K562 (cell line): Measurements from ENCODE around the gene RAB25. TPM values are rescaled to one million over a fixed set of nuclear protein-coding genes. Genes with fewer than 3 reads are reported as not detected.
A peak's percentile ranks its signal among the peaks of the same experiment; 100 is the strongest.

Source experiments
- ASH1L ChIP-seq: fragments of 450-650 bp; IDR thresholded peaks from 2 replicates; pipeline ENCODE4 v1.6.1; 2018; ENCODE audit warnings: borderline replicate concordance, mild to moderate bottlenecking, low read depth; ENCODE audit not compliant: partially characterized antibody
- ATF3 ChIP-seq, 2 experiments: fragments of 450-650 bp in 1 of 2; sonication (generic) in 1 of 2; formaldehyde crosslinking in 1 of 2; IDR thresholded peaks in 1 of 2; conservative IDR thresholded peaks in 1 of 2; 2 replicates each; pipeline versions ENCODE4 v1.6.1 to v1.8.1; 2016 to 2023; ENCODE audit warnings: mild to moderate bottlenecking in 2 of 2, moderate library complexity in 2 of 2, inconsistent platforms in 1 of 2, missing genetic modification reagents in 1 of 2
- BCLAF1 ChIP-seq, 2 experiments: fragments of 450-650 bp in 1 of 2; IDR thresholded peaks; 2 replicates each; pipeline ENCODE4 v1.6.1; 2011 to 2017; ENCODE audit warnings: low read depth in 2 of 2, antibody characterized with exemption in 1 of 2, borderline replicate concordance in 1 of 2, low read length in 1 of 2, mild to moderate bottlenecking in 1 of 2, mixed read lengths in 1 of 2; ENCODE audit not compliant: control insufficient read depth in 1 of 2
- CBX8 ChIP-seq: fragments of 200-600 bp; sonication (generic); IDR thresholded peaks from 2 replicates; pipeline ENCODE4 v1.6.1; 2012; ENCODE audit warnings: borderline replicate concordance, mixed run types, low read depth, mild to moderate bottlenecking, moderate library complexity, mixed read lengths, low read length, control low read depth, inconsistent platforms; ENCODE audit not compliant: poor library complexity, severe bottlenecking; ENCODE audit errors: extremely low read depth
- CHD4 ChIP-seq: fragments of 200-600 bp; sonication (generic); IDR thresholded peaks from 3 replicates; pipeline ENCODE4 v1.6.1; 2012; ENCODE audit warnings: low read depth, mild to moderate bottlenecking, mixed read lengths, low read length, inconsistent platforms; ENCODE audit not compliant: insufficient read depth, insufficient replicate concordance, poor library complexity, severe bottlenecking
- CSDE1 ChIP-seq, 2 experiments: fragments of 450-650 bp; IDR thresholded peaks; 2 replicates each; pipeline ENCODE4 v1.6.1; 2016; ENCODE audit warnings: mild to moderate bottlenecking in 1 of 2
- CTCFL ChIP-seq: IDR thresholded peaks from 2 replicates; pipeline ENCODE4 v1.6.1; 2011; ENCODE audit warnings: borderline replicate concordance, low read depth, mild to moderate bottlenecking, moderate library complexity, low read length; ENCODE audit not compliant: insufficient read depth, poor library complexity, severe bottlenecking
- HDAC1 ChIP-seq, 2 experiments: fragments of 450-650 bp; IDR thresholded peaks; 2 replicates each; pipeline ENCODE4 v1.6.1; 2016 to 2017; ENCODE audit warnings: inconsistent platforms in 1 of 2, mild to moderate bottlenecking in 1 of 2, moderate library complexity in 1 of 2
- HNRNPLL ChIP-seq: fragments of 200-400 bp; formaldehyde crosslinking; IDR thresholded peaks from 2 replicates; pipeline ENCODE4 v1.6.1; 2017; ENCODE audit warnings: low read length, low read depth, mild to moderate bottlenecking; ENCODE audit not compliant: poor library complexity, severe bottlenecking
- NFE2 ChIP-seq: IDR thresholded peaks from 2 replicates; pipeline ENCODE4 v1.6.1; 2014; ENCODE audit warnings: antibody characterized with exemption, low read depth
- NKRF ChIP-seq: fragments of 450-650 bp; IDR thresholded peaks from 2 replicates; pipeline ENCODE4 v1.6.1; 2016; ENCODE audit warnings: borderline replicate concordance
- NR4A1 ChIP-seq, 2 experiments: fragments of 250-450 bp in 1 of 2; fragments of 450-650 bp in 1 of 2; sonication (Bioruptor Pico) in 1 of 2; IDR thresholded peaks; 2 replicates each; pipeline versions ENCODE4 v1.4.0 to v1.6.1; 2016 to 2020; ENCODE audit warnings: mild to moderate bottlenecking in 2 of 2, missing compliant biosample characterization in 1 of 2, missing genetic modification characterization in 1 of 2, moderate library complexity in 1 of 2
- TAF15 ChIP-seq: fragments of 200-400 bp; formaldehyde crosslinking; IDR thresholded peaks from 2 replicates; pipeline ENCODE4 v1.6.1; 2017; ENCODE audit warnings: mild to moderate bottlenecking, low read depth, low read length, moderate library complexity
- ZNF134 ChIP-seq: fragments of 250-450 bp; sonication (Bioruptor Pico); conservative IDR thresholded peaks from 2 replicates; pipeline ENCODE4 v1.4.0; 2020
- ZNF717 ChIP-seq: fragments of 250-450 bp; sonication (Bioruptor Pico); IDR thresholded peaks from 2 replicates; pipeline ENCODE4 v1.5.0; 2021
- polyA plus RNA-seq, 8 experiments: library from polyadenylated mRNA; depleted of rRNA in 4 of 8; stranded (reverse) in 5 of 8; unstranded in 3 of 8; fragments of >200 nt; fragmentation: Nextera tagmentation in 2 of 8; fragmentation: Illumina TruSeq in 1 of 8; extraction: Ambion mirVana in 2 of 8; extraction: Trizol in 1 of 8; gene quantifications; 2 replicates each; pipeline versions ENCODE4 v1.2.1 to v1.2.3, GENCODE V29; 2011 to 2014; ENCODE audit warnings: inconsistent platforms in 1 of 8, missing spikeins in 1 of 8
- total RNA-seq, 7 experiments: library from RNA; depleted of rRNA in 6 of 7; stranded (reverse); fragments of >200 nt in 6 of 7; fragmentation: Illumina TruSeq in 2 of 7; extraction: Trizol in 2 of 7; gene quantifications; 2 replicates each; pipeline versions ENCODE4 v1.2.1 to v1.2.3, GENCODE V29; 2011 to 2021; ENCODE audit warnings: low replicate concordance in 1 of 7

The RAB25 gene
- total and polyA plus RNA-seq, 9 of the 15 experiments (the other 6 are each of a cell fraction or from before 2014, with no cell fraction given) = 0.10 to 0.27 (median 0.13) TPM; not detected in 6

GRCh38 chr1:156052862-156053767 is 7.8 kb upstream of the RAB25 start (continued):
- TF ChIP-seq NFE2 (no peak), ATF3 (IDR thresholded peaks at IDR 0.05) (no peak), ATF3 (CRISPR knock-in tag; conservative IDR thresholded peaks at IDR 0.05) (no peak), TAF15 (no peak), ZNF717 (CRISPR knock-in tag) (no peak), CHD4 (no peak), CTCFL (peak; percentile 94), CBX8 (no peak), HNRNPLL (no peak), ZNF134 (CRISPR knock-in tag) (no peak), HDAC1 (IDR thresholded peaks at IDR 0.05) (peak in 1 of 2 experiments; percentile 91; a peak in 2 of 4 replicates), CSDE1 (IDR thresholded peaks at IDR 0.05) (no peak), ASH1L (no peak), NR4A1 (CRISPR knock-in tag; IDR thresholded peaks at IDR 0.05) (no peak), NR4A1 (tag; IDR thresholded peaks at IDR 0.05) (no peak), BCLAF1 (IDR thresholded peaks at IDR 0.05; ENCODE audit: borderline replicate concordance in 1 of 2, control insufficient read depth in 1 of 2, low read depth in 2 of 2, low read length in 1 of 2) (0 out of 4 replicates have a peak, but pooled peaks of 1 of the 2 experiments have one; percentile 51), NKRF (peak; percentile 92)
